GM12878 (cell line): ENCODE data around the gene TMPRSS13.

Source experiments
- GABPA ChIP-seq: IDR thresholded peaks from 2 replicates; pipeline ENCODE4 v1.6.1; 2014; ENCODE audit warnings: antibody characterized with exemption, low read depth, mild to moderate bottlenecking, inconsistent platforms
- POLR2A ChIP-seq: IDR thresholded peaks from 2 replicates; pipeline ENCODE4 v1.6.1; 2011; ENCODE audit warnings: low read depth, mild to moderate bottlenecking, low read length
- POLR2AphosphoS5 ChIP-seq: IDR thresholded peaks from 2 replicates; pipeline ENCODE4 v1.6.1; 2011; ENCODE audit warnings: mild to moderate bottlenecking, low read length, inconsistent platforms
- SIN3A ChIP-seq: IDR thresholded peaks from 2 replicates; pipeline ENCODE4 v1.6.1; 2012; ENCODE audit warnings: low read depth, low read length, improper control_type of control experiment
- YBX1 ChIP-seq: fragments of 450-650 bp; IDR thresholded peaks from 2 replicates; pipeline ENCODE4 v1.6.1; 2016; ENCODE audit warnings: antibody characterized with exemption

- TF ChIP-seq GABPA (no peak), SIN3A (no peak), POLR2A (no peak), YBX1 (no peak), POLR2AphosphoS5 (no peak)
Observed at GRCh38 chr11:117901601-117902000, 27.6 kb downstream of the TMPRSS13 start.
